GM12878 (cell line): ENCODE data around the gene POP7. TPM values are rescaled to one million over a fixed set of nuclear protein-coding genes. Genes with fewer than 3 reads are reported as not detected.

Experiments
- BACH1 ChIP-seq: fragments of 450-650 bp; IDR thresholded peaks from 2 replicates; pipeline ENCODE4 v1.6.1; 2017; ENCODE audit warnings: mild to moderate bottlenecking, borderline replicate concordance
- CBX5 ChIP-seq: sonication (generic); IDR thresholded peaks from 2 replicates; pipeline ENCODE4 v1.6.1; 2016; ENCODE audit warnings: low read depth, moderate library complexity, mild to moderate bottlenecking, inconsistent platforms
- CHD1 ChIP-seq: IDR thresholded peaks from 2 replicates; pipeline ENCODE4 v1.6.1; 2012; ENCODE audit warnings: low read depth, low read length, improper control_type of control experiment
- CUX1 ChIP-seq: IDR thresholded peaks from 2 replicates; pipeline ENCODE4 v1.6.1; 2012; ENCODE audit warnings: improper control_type of control experiment, low read depth, low read length; ENCODE audit not compliant: insufficient replicate concordance
- DPF2 ChIP-seq: fragments of 450-650 bp; IDR thresholded peaks from 2 replicates; pipeline ENCODE4 v1.6.1; 2017; ENCODE audit warnings: mild to moderate bottlenecking
- EP300 ChIP-seq, 2 experiments: fragments of 150-350 bp in 1 of 2; IDR thresholded peaks; 2 replicates each; pipeline ENCODE4 v1.6.1; 2011 to 2012; ENCODE audit warnings: low read depth in 2 of 2, low read length in 2 of 2, borderline replicate concordance in 1 of 2, improper control_type of control experiment in 1 of 2, inconsistent platforms in 1 of 2; ENCODE audit not compliant: control insufficient read depth in 1 of 2
- FOXM1 ChIP-seq: IDR thresholded peaks from 2 replicates; pipeline ENCODE4 v1.6.1; 2012; ENCODE audit warnings: low read depth, mild to moderate bottlenecking, inconsistent platforms, low read length, moderate library complexity
- HDAC6 ChIP-seq: fragments of 200-600 bp; sonication (generic); IDR thresholded peaks from one replicate; pipeline ENCODE4 v1.8.0; 2017; ENCODE audit warnings: antibody characterized with exemption; ENCODE audit not compliant: unreplicated experiment
- IKZF2 ChIP-seq, 2 experiments: fragments of 450-650 bp; IDR thresholded peaks; 2 replicates each; pipeline ENCODE4 v1.6.1; 2017; ENCODE audit warnings: mild to moderate bottlenecking in 2 of 2, moderate library complexity in 2 of 2
- KLF5 ChIP-seq: fragments of 450-650 bp; IDR thresholded peaks from 2 replicates; pipeline ENCODE4 v1.6.1; 2014; ENCODE audit warnings: mild to moderate bottlenecking; ENCODE audit not compliant: partially characterized antibody
- MAX ChIP-seq: IDR thresholded peaks from 2 replicates; pipeline ENCODE4 v1.6.1; 2012; ENCODE audit warnings: low read depth, low read length, improper control_type of control experiment
- PAX8 ChIP-seq: fragments of 450-650 bp; IDR thresholded peaks from 2 replicates; pipeline ENCODE4 v1.6.1; 2017; ENCODE audit warnings: mild to moderate bottlenecking, moderate library complexity
- POLR2A ChIP-seq: IDR thresholded peaks from 2 replicates; pipeline ENCODE4 v1.6.1; 2011; ENCODE audit warnings: low read depth, mild to moderate bottlenecking, low read length
- POLR2AphosphoS5 ChIP-seq: IDR thresholded peaks from 2 replicates; pipeline ENCODE4 v1.6.1; 2011; ENCODE audit warnings: mild to moderate bottlenecking, low read length, inconsistent platforms
- RELA ChIP-seq: fragments of 450-650 bp; IDR thresholded peaks from 2 replicates; pipeline ENCODE4 v1.8.0; 2014; ENCODE audit warnings: borderline replicate concordance; ENCODE audit not compliant: partially characterized antibody
- SIN3A ChIP-seq: IDR thresholded peaks from 2 replicates; pipeline ENCODE4 v1.6.1; 2012; ENCODE audit warnings: low read depth, low read length, improper control_type of control experiment
- TCF7 ChIP-seq: IDR thresholded peaks from 2 replicates; pipeline ENCODE4 v1.6.1; 2014; ENCODE audit warnings: antibody characterized with exemption, borderline replicate concordance
- ZNF207 ChIP-seq: fragments of 450-650 bp; IDR thresholded peaks from 2 replicates; pipeline ENCODE4 v1.6.1; 2014; ENCODE audit warnings: antibody characterized with exemption, mild to moderate bottlenecking, borderline replicate concordance
- ZNF217 ChIP-seq: fragments of 450-650 bp; IDR thresholded peaks from 2 replicates; pipeline ENCODE4 v1.6.1; 2017; ENCODE audit warnings: antibody characterized with exemption, mild to moderate bottlenecking
- ZNF274 ChIP-seq: IDR thresholded peaks from one replicate; pipeline ENCODE4 v1.8.0; 2011; ENCODE audit not compliant: insufficient read length, insufficient read depth
- ZNF384 ChIP-seq: IDR thresholded peaks from 2 replicates; pipeline ENCODE4 v1.6.1; 2012; ENCODE audit warnings: low read depth, mild to moderate bottlenecking, low read length, improper control_type of control experiment, borderline replicate concordance
- ZNF687 ChIP-seq: fragments of 450-650 bp; IDR thresholded peaks from 2 replicates; pipeline ENCODE4 v1.6.1; 2017; ENCODE audit warnings: mild to moderate bottlenecking, moderate library complexity
- ZZZ3 ChIP-seq: IDR thresholded peaks from 2 replicates; pipeline ENCODE4 v1.6.1; 2011; ENCODE audit warnings: low read depth; ENCODE audit not compliant: control insufficient read depth, insufficient read length
- polyA plus RNA-seq, 11 experiments: library from polyadenylated mRNA; depleted of rRNA in 4 of 11; unstranded in 6 of 11; stranded (reverse) in 5 of 11; fragments of >200 nt; fragmentation: Nextera tagmentation in 4 of 11; fragmentation: Illumina TruSeq in 1 of 11; extraction: Ambion mirVana in 4 of 11; extraction: Trizol in 1 of 11; gene quantifications; 1 replicate in 1 of 11; 2 replicates in 10 of 11; pipeline versions ENCODE4 v1.2.1 to v1.2.3, GENCODE V29; 2011 to 2016; ENCODE audit warnings: inconsistent platforms in 2 of 11, missing spikeins in 2 of 11, low read depth in 1 of 11
- total RNA-seq, 4 experiments: library from RNA; depleted of rRNA in 3 of 4; stranded (reverse); fragments of >200 nt in 3 of 4; fragmentation: Illumina TruSeq in 1 of 4; extraction: Trizol in 1 of 4; gene quantifications; 2 replicates each; pipeline versions ENCODE4 v1.2.1 to v1.2.3, GENCODE V29; 2013 to 2021

Gene POP7
- total and polyA plus RNA-seq, 10 of the 15 experiments (the other 5 are each of a cell fraction or from before 2014, with no cell fraction given) = 12.1 to 148 (median 51.7) TPM

- TF ChIP-seq ZNF687 = peak; percentile 73; the same call in 1 of the 2 replicates
- peak; percentile 93 for TF ChIP-seq RELA
- no peak for TF ChIP-seq FOXM1
- peak; percentile 75 for TF ChIP-seq POLR2A
- peak; percentile 90 to 91 for TF ChIP-seq IKZF2 (IDR thresholded peaks at IDR 0.05)
- TF ChIP-seq BACH1 = peak; percentile 87
- TF ChIP-seq ZNF274 = no peak
- TF ChIP-seq POLR2AphosphoS5 = peak; percentile 70
- peak; percentile 37; the same call in 1 of the 2 replicates for TF ChIP-seq CBX5
- TF ChIP-seq SIN3A = 0 out of 2 replicates have a peak, but pooled peaks have one; percentile 54
- peak; percentile 9; the same call in 1 of the 2 replicates for TF ChIP-seq MAX
- peak; percentile 99 for TF ChIP-seq ZNF207
- TF ChIP-seq DPF2 = peak; percentile 94
- TF ChIP-seq ZNF384 = no peak
- TF ChIP-seq PAX8 = no peak
- no peak for TF ChIP-seq TCF7
- no peak for TF ChIP-seq ZZZ3
- no peak for TF ChIP-seq CUX1
- TF ChIP-seq CHD1 = peak; percentile 100
- peak; percentile 89 for TF ChIP-seq ZNF217
- 0 out of 4 replicates have a peak, but pooled peaks of 1 of the 2 experiments have one; percentile 37 for TF ChIP-seq EP300 (IDR thresholded peaks at IDR 0.05; ENCODE audit: borderline replicate concordance in 1 of 2, control insufficient read depth in 1 of 2, low read depth in 2 of 2, low read length in 2 of 2)
- peak; percentile 99 for TF ChIP-seq KLF5
- no peak for TF ChIP-seq HDAC6
Observed at GRCh38 chr7:100673302-100673941, 32.5 kb upstream of the POP7 start, which contains the start of gene GNB2 (continued).
